WTC11 (cell line): ENCODE data around the gene RSRC1. TPM values are rescaled to one million over a fixed set of nuclear protein-coding genes. Genes with fewer than 3 reads are reported as not detected.

Experiments
- ATAC-seq: fragments of 200-7000 bp; cut with Tn5 transposase; 2 replicates; pipeline ENCODE4 v1.10.0; 2021; ENCODE audit warnings: mild to moderate bottlenecking, moderate library complexity
- CTCF ChIA-PET: fragments of 300-600 bp; sonication (Branson Sonifier 250); formaldehyde crosslinking; loops from one replicate; lab custom pipeline; 2021; ENCODE audit warnings: antibody characterized with exemption; lab: Charles Lee
- POLR2A ChIA-PET: fragments of 350-600 bp; sonication (Branson Sonifier 250); formaldehyde crosslinking; loops from one replicate; lab custom pipeline; 2021; ENCODE audit warnings: antibody characterized with exemption; lab: Charles Lee
- DNase-seq: peaks from one replicate; pipeline ENCODE4 v3.0.0; 2021; ENCODE audit warnings: low spot score
- H3K27ac Mint-ChIP-seq: 2 replicates; pipeline ENCODE4 v1.8.0; 2021; ENCODE audit warnings: mixed read lengths
- H3K27me3 Mint-ChIP-seq: 2 replicates; pipeline ENCODE4 v1.8.0; 2021; ENCODE audit warnings: low read depth, mild to moderate bottlenecking, moderate library complexity, mixed read lengths
- H3K36me3 Mint-ChIP-seq: 2 replicates; pipeline ENCODE4 v1.8.0; 2021; ENCODE audit warnings: mixed read lengths
- H3K4me1 Mint-ChIP-seq: 2 replicates; pipeline ENCODE4 v1.8.0; 2022; ENCODE audit warnings: mixed read lengths
- H3K4me3 Mint-ChIP-seq: 2 replicates; pipeline ENCODE4 v1.8.0; 2021; ENCODE audit warnings: mild to moderate bottlenecking, moderate library complexity, mixed read lengths
- H3K9me3 Mint-ChIP-seq: 2 replicates; pipeline ENCODE4 v1.8.0; 2021; ENCODE audit warnings: mixed read lengths
- CDX4 ChIP-seq: fragments of 250-450 bp; sonication (Bioruptor Pico); IDR thresholded peaks from 2 replicates; pipeline ENCODE4 v1.9.0; 2021; ENCODE audit warnings: moderate library complexity, mild to moderate bottlenecking, inconsistent platforms, borderline replicate concordance
- ELF4 ChIP-seq: sonication (generic); formaldehyde crosslinking; IDR thresholded peaks from 2 replicates; pipeline ENCODE4 v1.8.1; 2022; ENCODE audit warnings: low read depth, mild to moderate bottlenecking, moderate library complexity, missing genetic modification reagents
- ETV6 ChIP-seq: sonication (generic); formaldehyde crosslinking; IDR thresholded peaks from 2 replicates; pipeline ENCODE4 v1.8.1; 2022; ENCODE audit warnings: mild to moderate bottlenecking, missing genetic modification reagents
- FOXK1 ChIP-seq: sonication (generic); formaldehyde crosslinking; IDR thresholded peaks from 2 replicates; pipeline ENCODE4 v1.8.0; 2022; ENCODE audit warnings: mild to moderate bottlenecking, moderate library complexity, missing genetic modification reagents
- HMGA2 ChIP-seq: fragments of 250-450 bp; sonication (Bioruptor Pico); IDR thresholded peaks from 2 replicates; pipeline ENCODE4 v1.4.0; 2021; ENCODE audit warnings: mild to moderate bottlenecking, moderate library complexity
- MXD4 ChIP-seq: fragments of 250-450 bp; sonication (Bioruptor Pico); IDR thresholded peaks from 2 replicates; pipeline ENCODE4 v1.8.0; 2021; ENCODE audit warnings: mild to moderate bottlenecking, moderate library complexity, borderline replicate concordance
- MYBL2 ChIP-seq: sonication (generic); formaldehyde crosslinking; IDR thresholded peaks from 2 replicates; pipeline ENCODE4 v1.8.1; 2023; ENCODE audit warnings: mild to moderate bottlenecking, moderate library complexity, missing genetic modification reagents
- NR2C2 ChIP-seq: sonication (generic); formaldehyde crosslinking; IDR thresholded peaks from 2 replicates; pipeline ENCODE4 v1.8.0; 2022; ENCODE audit warnings: mild to moderate bottlenecking, missing genetic modification reagents
- PRRX2 ChIP-seq: fragments of 250-450 bp; sonication (Bioruptor Pico); IDR thresholded peaks from 2 replicates; pipeline ENCODE4 v1.8.0; 2021; ENCODE audit warnings: mild to moderate bottlenecking
- TEAD4 ChIP-seq: sonication (generic); formaldehyde crosslinking; IDR thresholded peaks from 2 replicates; pipeline ENCODE4 v1.8.0; 2022; ENCODE audit warnings: mild to moderate bottlenecking, missing genetic modification reagents
- ZNF281 ChIP-seq: sonication (generic); formaldehyde crosslinking; IDR thresholded peaks from 2 replicates; pipeline ENCODE4 v1.8.0; 2023; ENCODE audit warnings: mild to moderate bottlenecking, missing genetic modification reagents
- ZNF671 ChIP-seq: fragments of 250-450 bp; sonication (Bioruptor Pico); IDR thresholded peaks from 2 replicates; pipeline ENCODE4 v1.8.0; 2021; ENCODE audit warnings: mild to moderate bottlenecking
- total RNA-seq: library from RNA; stranded (reverse); gene quantifications from 3 replicates; pipeline ENCODE4 v1.2.3, GENCODE V29; 2021
- TF ChIP-seq, protein P1 (sequence below): fragments of 200-600 bp; IDR thresholded peaks from 2 replicates; pipeline ENCODE4 v1.8.0; 2022; ENCODE audit warnings: antibody characterized with exemption

The RSRC1 gene
- total RNA-seq, 1 experiment from 2014 or later, result 21.3 TPM

- ATAC-seq (no peak), DNase-seq (no peak)
- H3K27ac Mint-ChIP-seq, result no peak overlapping the region
- H3K36me3 Mint-ChIP-seq, result no peaks in the 10 kb centered on the region
- TF ChIP-seq ETV6 (CRISPR knock-in tag), result no peak
- TF ChIP-seq, all 79 proteins: peak for 0
- Mint-ChIP-seq H3K4me1 (peaks cover 55% of the 10 kb centered on the region), H3K4me3 (no peak overlapping the region), H3K9me3 (no peaks in the 10 kb centered on the region), H3K27me3 (peaks cover 100% of the 10 kb centered on the region)
- ChIA-PET CTCF (no interaction called here), POLR2A (no interaction called here)
Measured at GRCh38 chr3:158100681-158101080, 9.2 kb upstream of the RSRC1 start.

DNA sequence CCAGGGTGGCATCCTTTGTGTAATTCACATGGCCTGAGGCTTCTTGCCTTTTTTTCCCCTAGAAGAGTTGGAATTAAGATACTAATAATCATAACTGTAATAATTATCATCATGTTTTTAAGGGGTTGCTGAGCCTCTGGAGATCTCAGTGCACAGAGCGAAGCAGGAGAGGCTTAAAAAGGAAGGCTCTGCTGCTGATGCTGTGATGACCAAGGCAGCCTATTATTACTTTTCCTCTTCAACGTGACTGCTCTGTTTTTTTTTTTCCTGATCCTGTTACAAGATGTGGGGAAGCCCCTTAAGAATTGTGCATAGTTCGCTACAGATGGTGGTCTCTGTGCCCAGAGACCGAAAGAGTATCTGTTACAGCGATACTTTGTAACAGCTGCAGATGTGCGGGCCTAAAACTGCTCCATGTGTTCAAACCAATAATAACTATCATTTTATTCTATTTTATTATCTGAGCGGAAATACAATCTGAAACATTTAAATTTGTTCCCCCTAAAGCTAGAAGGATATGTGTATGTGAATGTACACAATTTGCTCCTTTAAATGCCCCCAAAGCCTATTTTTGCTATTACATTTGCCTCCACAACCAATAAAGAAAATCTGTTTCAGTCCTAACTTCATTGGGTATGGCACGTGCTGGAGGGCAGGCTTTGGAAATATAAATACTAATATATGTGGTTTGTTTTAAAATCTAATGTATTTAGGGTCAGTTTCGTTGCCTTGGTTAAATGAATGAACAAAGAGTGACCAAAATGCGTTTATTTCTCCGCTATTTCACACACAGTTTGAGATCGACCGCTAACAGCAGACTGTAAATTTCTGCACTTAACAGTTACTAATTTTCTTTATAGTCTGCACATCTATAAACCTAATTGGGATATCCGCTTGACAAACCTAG is 8.3 kb upstream of the RSRC1 start:
- Mint-ChIP-seq H3K27me3 (peaks cover 100% of the 10 kb centered on the region), H3K4me3 (no peak overlapping the region), H3K27ac (no peak overlapping the region), H3K9me3 (no peaks in the 10 kb centered on the region), H3K4me1 (peaks cover 48% of the 10 kb centered on the region), H3K36me3 (no peaks in the 10 kb centered on the region)
- no peak for DNase-seq
- POLR2A ChIA-PET, result no interaction called here
- CTCF ChIA-PET, result no interaction called here
- no peak for ATAC-seq
- TF ChIP-seq MYBL2, result no peak
- TF ChIP-seq NR2C2 (CRISPR knock-in tag), result no peak
- TF ChIP-seq, protein P1, sequence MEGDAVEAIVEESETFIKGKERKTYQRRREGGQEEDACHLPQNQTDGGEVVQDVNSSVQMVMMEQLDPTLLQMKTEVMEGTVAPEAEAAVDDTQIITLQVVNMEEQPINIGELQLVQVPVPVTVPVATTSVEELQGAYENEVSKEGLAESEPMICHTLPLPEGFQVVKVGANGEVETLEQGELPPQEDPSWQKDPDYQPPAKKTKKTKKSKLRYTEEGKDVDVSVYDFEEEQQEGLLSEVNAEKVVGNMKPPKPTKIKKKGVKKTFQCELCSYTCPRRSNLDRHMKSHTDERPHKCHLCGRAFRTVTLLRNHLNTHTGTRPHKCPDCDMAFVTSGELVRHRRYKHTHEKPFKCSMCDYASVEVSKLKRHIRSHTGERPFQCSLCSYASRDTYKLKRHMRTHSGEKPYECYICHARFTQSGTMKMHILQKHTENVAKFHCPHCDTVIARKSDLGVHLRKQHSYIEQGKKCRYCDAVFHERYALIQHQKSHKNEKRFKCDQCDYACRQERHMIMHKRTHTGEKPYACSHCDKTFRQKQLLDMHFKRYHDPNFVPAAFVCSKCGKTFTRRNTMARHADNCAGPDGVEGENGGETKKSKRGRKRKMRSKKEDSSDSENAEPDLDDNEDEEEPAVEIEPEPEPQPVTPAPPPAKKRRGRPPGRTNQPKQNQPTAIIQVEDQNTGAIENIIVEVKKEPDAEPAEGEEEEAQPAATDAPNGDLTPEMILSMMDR, result no peak
- no peak for TF ChIP-seq CDX4 (CRISPR knock-in tag)
- TF ChIP-seq PRRX2 (CRISPR knock-in tag), result no peak
- no peak for TF ChIP-seq FOXK1
- no peak for TF ChIP-seq ELF4 (CRISPR knock-in tag)
- TF ChIP-seq TEAD4, result no peak
- TF ChIP-seq ZNF671 (CRISPR knock-in tag), result no peak
- TF ChIP-seq HMGA2 (CRISPR knock-in tag), result no peak
- no peak for TF ChIP-seq MXD4

- no peak for ATAC-seq
- Mint-ChIP-seq H3K4me3 (peak overlapping the region; percentile 78), H3K27ac (no peak overlapping the region), H3K4me1 (peaks cover 51% of the 10 kb centered on the region), H3K9me3 (no peaks in the 10 kb centered on the region), H3K36me3 (no peaks in the 10 kb centered on the region), H3K27me3 (peaks cover 100% of the 10 kb centered on the region)
- ChIA-PET POLR2A (interaction anchor here (0.6 kb wide), 1 partner anchor 384 kb away, joined by 3 read pairs; no protein-coding TSS in a partner anchor), CTCF (no interaction called here)
- no peak for DNase-seq
- no peak for TF ChIP-seq ZNF281
Measured at GRCh38 chr3:158102242-158103080, 7.4 kb upstream of the RSRC1 start.
